Mesendoderm (in vitro differentiated cells): ENCODE data around the gene CNOT11.

Source experiments
- small RNA-seq: library from polyadenylated mRNA; stranded (forward); fragments of <200 nt; extraction: miRNeasy Mini kit (QIAGEN cat#:217004); gene quantifications from one replicate; pipeline ENCODE3, GENCODE V24; 2013; ENCODE audit not compliant: insufficient read depth

Gene CNOT11

Small RNA genes lying within 50 kb of the gene (small RNA-seq; reads per million reads assigned to genes)
- gene MIR5696 (3.4 reads per million, percentile 53 among the genes with 10 or more reads in this experiment), gene SNORD89 (22.4 reads per million, percentile 92 among the genes with 10 or more reads in this experiment)
